Measurements from ENCODE around the gene NAPSA.
"Not testable (repeated sequence)": the region's sequence is repeated elsewhere in the genome, so short reads cannot be mapped to it uniquely, and the experiment has no call there.

The NAPSA gene

GRCh38 chr19:50330365-50331078 lies 34.9 kb downstream of the NAPSA start:
- DNase-seq (ENCODE audit: low spot score) = peak; percentile 86

- DNase-seq (ENCODE audit: low spot score) = not testable (repeated sequence)
Observed at GRCh38 chr19:50329926-50330294, 35.5 kb downstream of the NAPSA start.

GRCh38 chr19:50329146-50329925 lies 36.1 kb downstream of the NAPSA start, which contains the start of gene KCNC3:
KCNC3 (minus strand) TSS chr19:50329377; CDS start chr19:50329082, 295 bp downstream.
- DNase-seq (ENCODE audit: low spot score) = peak; percentile 98

- DNase-seq (ENCODE audit: low spot score) = no peak
Observed at GRCh38 chr19:50328873-50329145, 36.6 kb downstream of the NAPSA start.

GRCh38 chr19:50328224-50328872 lies 37.1 kb downstream of the NAPSA start:
- no peak for DNase-seq (ENCODE audit: low spot score)

GRCh38 chr19:50327461-50328223 lies 37.8 kb downstream of the NAPSA start:
- no peak for DNase-seq (ENCODE audit: low spot score)

- DNase-seq (ENCODE audit: low spot score) = no peak
Observed at GRCh38 chr19:50327013-50327412, 38.4 kb downstream of the NAPSA start.

- no peak for DNase-seq (ENCODE audit: low spot score)
Observed at GRCh38 chr19:50326101-50326664, 39.3 kb downstream of the NAPSA start.

- DNase-seq (ENCODE audit: low spot score) = peak; percentile 70
Observed at GRCh38 chr19:50325310-50326100, 39.9 kb downstream of the NAPSA start.

- DNase-seq (ENCODE audit: low spot score) = no peak
Observed at GRCh38 chr19:50324331-50324730, 41.1 kb downstream of the NAPSA start.

GRCh38 chr19:50323782-50324133 lies 41.7 kb downstream of the NAPSA start:
- DNase-seq (ENCODE audit: low spot score) = no peak

- DNase-seq (ENCODE audit: low spot score) = no peak
Observed at GRCh38 chr19:50322931-50323781, 42.3 kb downstream of the NAPSA start.

- DNase-seq (ENCODE audit: low spot score) = no peak
Observed at GRCh38 chr19:50322234-50322633, 43.2 kb downstream of the NAPSA start.

- no peak for DNase-seq (ENCODE audit: low spot score)
Observed at GRCh38 chr19:50321831-50322230, 43.6 kb downstream of the NAPSA start.

- no peak for DNase-seq (ENCODE audit: low spot score)
Observed at GRCh38 chr19:50320596-50320995, 44.8 kb downstream of the NAPSA start.

- no peak for DNase-seq (ENCODE audit: low spot score)
Observed at GRCh38 chr19:50320051-50320450, 45.4 kb downstream of the NAPSA start.

- no peak for DNase-seq (ENCODE audit: low spot score)
Observed at GRCh38 chr19:50319156-50319555, 46.3 kb downstream of the NAPSA start.

- DNase-seq (ENCODE audit: low spot score) = no peak
Observed at GRCh38 chr19:50318438-50318837, 47.0 kb downstream of the NAPSA start.

GRCh38 chr19:50317115-50317514 lies 48.3 kb downstream of the NAPSA start:
- DNase-seq (ENCODE audit: low spot score) = no peak

- no peak for DNase-seq (ENCODE audit: low spot score)
Observed at GRCh38 chr19:50315773-50316448, 49.5 kb downstream of the NAPSA start.
